Upper lobe of left lung (tissue), 6 donors: ENCODE measurements around the gene PRM2. TPM values are rescaled to one million over a fixed set of nuclear protein-coding genes. Genes with fewer than 3 reads are reported as not detected.

Source experiments
- ATAC-seq, 2 donors: fragments of 200-7000 bp; cut with Tn5 transposase; one replicate each; pipeline ENCODE4 v1.9.1; 2022; ENCODE audit warnings: mild to moderate bottlenecking in 2 of 2, moderate library complexity in 2 of 2; ENCODE audit not compliant: low FRiP score in 2 of 2
- DNase-seq, 2 donors: peaks; one replicate each; pipeline ENCODE4 v3.0.0-alpha.2; 2019 to 2020
- H3K27ac ChIP-seq, 4 donors: fragments of 200-600 bp; sonication (generic); one replicate each; pipeline ENCODE4 v1.5.1; 2016 to 2019
- H3K27me3 ChIP-seq, 4 donors: fragments of 200-600 bp; sonication (generic); one replicate each; pipeline ENCODE4 v1.5.1; 2017 to 2019
- H3K36me3 ChIP-seq, 4 donors: fragments of 200-600 bp; sonication (generic); one replicate each; pipeline ENCODE4 v1.5.1; 2016 to 2019
- H3K4me1 ChIP-seq, 4 donors: fragments of 200-600 bp; sonication (generic); one replicate each; pipeline ENCODE4 v1.5.1; 2018 to 2019
- H3K4me3 ChIP-seq, 4 donors: fragments of 200-600 bp; sonication (generic); one replicate each; pipeline ENCODE4 v1.5.1; 2017 to 2019; ENCODE audit warnings: mild to moderate bottlenecking in 2 of 4, moderate library complexity in 1 of 4
- H3K9me3 ChIP-seq, 4 donors: fragments of 200-600 bp; sonication (generic); one replicate each; pipeline ENCODE4 v1.5.1; 2018 to 2019
- CTCF ChIP-seq, 6 experiments: fragments of 450-650 bp in 4 of 6; fragments of 200-600 bp in 2 of 6; sonication (generic) in 2 of 6; IDR thresholded peaks; one replicate each; pipeline ENCODE4 v1.5.1; 2016 to 2019; ENCODE audit warnings: antibody characterized with exemption in 6 of 6
- EP300 ChIP-seq, 4 donors: sonication (generic); formaldehyde crosslinking; IDR thresholded peaks; one replicate each; pipeline ENCODE4 v1.5.1; 2017; ENCODE audit warnings: antibody characterized with exemption in 4 of 4, control low read depth in 2 of 4
- POLR2A ChIP-seq, 4 donors: fragments of 450-650 bp; IDR thresholded peaks; one replicate each; pipeline ENCODE4 v1.5.1; 2016 to 2017; ENCODE audit warnings: antibody characterized with exemption in 4 of 4, mild to moderate bottlenecking in 2 of 4
- POLR2AphosphoS5 ChIP-seq, 2 donors: sonication (generic); formaldehyde crosslinking; IDR thresholded peaks; one replicate each; pipeline ENCODE4 v1.5.1; 2017; ENCODE audit warnings: antibody characterized with exemption in 2 of 2
- WGBS, 2 donors: methylation state at CpG; one replicate each; pipeline ENCODE4 v1.1.5; 2017 to 2018; 5-methylcytosine and 5-hydroxymethylcytosine counted together
- total RNA-seq, 6 donors: library from RNA; depleted of rRNA in 4 of 6; stranded (reverse); fragments of >200 nt in 4 of 6; gene quantifications; one replicate each; pipeline versions ENCODE4 v1.1.0 to v1.2.1, GENCODE V29; 2016 to 2021
- donor health status: DM: no; HTN: no; CAD: no; lungs with moderate emphysema.
- donor health status: DM: no; HTN: yes; CAD: no; lungs with severe emphysema.

Gene PRM2
- total RNA-seq, 6 donors from 2014 or later: not detected

GRCh38 chr16:11234884-11235702 is 41.2 kb downstream of the PRM2 start:
- no peak for DNase-seq
- TF ChIP-seq POLR2AphosphoS5 (IDR thresholded peaks at IDR 0.05) (peak in 1 of 2 donors; percentile 11), CTCF (IDR thresholded peaks at IDR 0.05) (no peak), EP300 (IDR thresholded peaks at IDR 0.05) (no peak), POLR2A (IDR thresholded peaks at IDR 0.05) (peak in 1 of 4 donors; percentile 32)
- Histone ChIP-seq H3K9me3 (no peaks in the 10 kb centered on the region), H3K4me3 (no peak overlapping the region), H3K36me3 (no peaks in the 10 kb centered on the region), H3K27me3 (no peaks in the 10 kb centered on the region), H3K4me1 (peaks cover 5 to 15% (median 12%) of the 10 kb centered on the region in 4 donors), H3K27ac (peak overlapping the region in 2 of 4 donors; percentile 44 to 49)
- ATAC-seq: peak in 1 of 2 donors; percentile 20
- 72 to 86% methylated on average over 13 of the region's 13 CpGs for WGBS, 2 donors

DNA sequence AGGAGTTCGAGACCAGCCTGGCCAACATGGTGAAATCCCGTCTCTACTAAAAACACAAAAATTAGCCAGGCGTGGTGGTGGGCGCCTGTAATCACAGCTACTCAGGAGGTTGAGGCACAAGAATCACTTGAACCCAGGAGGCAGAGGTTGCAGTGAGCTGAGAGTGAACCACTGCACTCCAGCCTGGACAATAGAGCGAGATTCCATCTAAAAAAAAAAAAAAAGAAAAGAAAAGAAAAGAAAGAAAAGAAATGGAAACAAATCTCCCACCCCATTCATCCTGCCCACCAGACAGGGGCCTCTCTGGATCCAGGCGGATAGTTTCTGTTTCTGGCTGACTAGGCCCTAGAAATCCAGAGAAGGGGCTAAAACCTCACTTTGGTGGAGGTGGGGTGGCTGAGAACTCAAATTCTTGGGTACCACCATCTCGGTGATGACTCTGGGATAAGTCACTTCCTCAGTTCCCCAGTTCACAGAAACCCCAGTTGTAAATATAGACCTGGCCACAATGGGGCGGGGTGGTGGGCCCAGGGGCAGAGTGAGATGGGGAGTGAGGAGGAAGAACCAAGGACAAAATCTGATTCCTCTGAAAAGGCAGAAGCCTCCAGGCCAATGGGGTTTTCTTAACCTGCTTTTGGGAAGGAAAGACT is 42.4 kb downstream of the PRM2 start:
- H3K27ac ChIP-seq: peak overlapping the region; percentile 1 to 82 (median 64)
- DNase-seq (no peak), ATAC-seq (no peak)

DNA sequence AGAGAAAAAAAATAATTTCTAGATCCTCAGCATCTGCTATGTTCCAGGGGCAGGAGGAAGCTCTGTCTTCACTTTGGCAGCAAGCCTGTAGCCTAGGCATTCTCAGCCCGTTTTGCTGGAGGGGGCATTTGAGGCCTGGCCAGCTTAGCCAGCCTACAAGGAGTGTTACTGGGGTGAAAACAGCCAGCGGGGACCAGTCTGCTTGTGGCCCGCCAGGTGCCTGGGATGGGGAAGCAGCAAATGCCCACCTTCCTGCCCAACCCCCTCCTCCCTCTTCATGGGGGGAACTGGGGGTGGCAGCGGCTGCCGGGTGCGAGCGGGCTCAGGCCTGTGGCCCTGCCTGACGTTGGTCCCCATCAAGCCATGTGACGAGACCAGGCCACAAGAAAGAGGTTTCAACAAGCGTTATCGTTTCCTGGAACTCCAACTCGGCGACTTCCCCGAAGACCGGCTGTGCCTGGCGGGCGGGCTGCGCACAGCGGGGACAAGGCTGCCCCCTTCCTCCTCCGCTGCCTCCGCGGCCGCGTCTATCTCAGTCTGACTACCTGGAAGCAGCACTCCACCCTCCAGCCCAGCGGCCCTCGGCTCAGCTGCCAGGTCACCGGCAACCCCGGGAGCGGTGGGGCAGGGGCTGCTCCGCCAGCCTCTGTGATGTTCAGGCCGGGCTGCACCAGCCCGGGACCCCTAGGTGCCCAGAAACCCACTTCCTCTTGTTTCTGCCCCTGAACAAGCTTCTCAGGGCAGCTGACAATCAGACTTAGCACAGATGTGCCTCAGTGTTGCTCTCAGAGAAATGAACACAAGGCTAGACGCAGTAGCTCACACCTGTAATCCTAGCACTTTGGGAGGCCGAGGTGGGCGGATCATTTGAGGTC is 43.2 kb downstream of the PRM2 start:
- H3K27ac ChIP-seq: peak overlapping the region; percentile 13 to 82 (median 64)
- 38 to 41% methylated on average over 20 to 32 of the region's 35 CpGs for WGBS, 2 donors
- peaks cover 5 to 15% (median 12%) of the 10 kb centered on the region in 4 donors for H3K4me1 ChIP-seq
- DNase-seq: peak; percentile 73 to 92
- no peak overlapping the region for H3K4me3 ChIP-seq
- H3K36me3 ChIP-seq: no peaks in the 10 kb centered on the region
- no peaks in the 10 kb centered on the region for H3K9me3 ChIP-seq
- TF ChIP-seq POLR2AphosphoS5 (IDR thresholded peaks at IDR 0.05) (peak; percentile 46 to 68), EP300 (IDR thresholded peaks at IDR 0.05) (peak in 3 of 4 donors; percentile 62 to 83 (median 78)), CTCF (IDR thresholded peaks at IDR 0.05) (no peak), POLR2A (IDR thresholded peaks at IDR 0.05) (peak in 1 of 4 donors; percentile 66)
- H3K27me3 ChIP-seq: no peaks in the 10 kb centered on the region
- peak; percentile 41 to 64 for ATAC-seq

More for the DNA sequence above, 42.4 kb downstream of the PRM2 start:
- Histone ChIP-seq H3K4me3 (no peak overlapping the region), H3K9me3 (no peaks in the 10 kb centered on the region), H3K36me3 (no peaks in the 10 kb centered on the region), H3K27me3 (no peaks in the 10 kb centered on the region), H3K4me1 (peaks cover 5 to 15% (median 12%) of the 10 kb centered on the region in 4 donors)
- 70 to 74% methylated on average over 8 of the region's 8 CpGs for WGBS, 2 donors
- TF ChIP-seq EP300 (IDR thresholded peaks at IDR 0.05) (no peak), CTCF (IDR thresholded peaks at IDR 0.05) (no peak), POLR2A (IDR thresholded peaks at IDR 0.05) (no peak), POLR2AphosphoS5 (IDR thresholded peaks at IDR 0.05) (no peak)

DNA sequence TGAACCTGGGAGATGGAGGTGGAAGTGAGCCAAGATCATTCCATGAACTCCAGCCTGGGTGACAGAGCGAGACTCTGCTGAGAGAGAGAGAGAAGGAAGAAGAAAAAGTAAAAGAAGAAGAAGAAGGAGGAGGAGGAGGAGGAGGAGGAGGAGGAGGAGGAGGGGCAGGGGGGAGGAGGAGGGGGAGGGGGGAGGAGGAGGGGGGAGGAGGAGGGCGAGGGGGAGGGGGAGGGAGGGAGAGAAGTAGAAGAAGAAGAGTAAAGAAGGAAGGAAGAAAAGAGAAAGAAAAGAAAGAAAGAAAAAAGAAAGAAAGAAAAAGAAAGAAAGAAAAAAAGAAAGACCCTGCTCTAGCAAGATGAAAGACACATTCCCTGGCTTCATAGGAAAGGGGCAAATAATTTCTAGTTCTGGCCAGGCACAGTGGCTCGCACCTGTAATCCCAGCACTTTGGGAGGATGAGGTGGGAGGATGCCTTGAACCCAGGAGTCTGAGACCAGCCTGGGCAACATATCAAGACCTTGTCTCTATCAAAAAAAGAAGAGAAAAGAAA is 43.9 kb downstream of the PRM2 start:
- ATAC-seq (no peak), DNase-seq (no peak)
- WGBS, 2 donors: 82 to 94% methylated on average over 2 of the region's 3 CpGs
- TF ChIP-seq POLR2AphosphoS5 (IDR thresholded peaks at IDR 0.05): no peak
- no peak for TF ChIP-seq POLR2A (IDR thresholded peaks at IDR 0.05)
- no peak for TF ChIP-seq CTCF (IDR thresholded peaks at IDR 0.05)
- TF ChIP-seq EP300 (IDR thresholded peaks at IDR 0.05): no peak
- no peaks in the 10 kb centered on the region for H3K27me3 ChIP-seq
- H3K9me3 ChIP-seq: no peaks in the 10 kb centered on the region
- H3K4me1 ChIP-seq: peaks cover 5 to 15% (median 10%) of the 10 kb centered on the region in 4 donors
- no peaks in the 10 kb centered on the region for H3K36me3 ChIP-seq
- H3K27ac ChIP-seq: peak overlapping the region; percentile 13 to 82 (median 64)
- no peak overlapping the region for H3K4me3 ChIP-seq
